Subcutaneous abdominal adipose tissue (tissue), 5 donors: Measurements from ENCODE around the gene CHCHD10.

Experiments used
- H3K27ac ChIP-seq: one replicate; pipeline ENCODE4 v1.7.0; 2013; ENCODE audit warnings: low read depth, mild to moderate bottlenecking, inconsistent platforms, low read length, moderate library complexity
- H3K27me3 ChIP-seq, 5 donors: one replicate each; pipeline ENCODE4 v1.7.0; 2013; ENCODE audit warnings: low read length in 5 of 5, inconsistent platforms in 1 of 5; ENCODE audit not compliant: control insufficient read depth in 5 of 5, insufficient read depth in 4 of 5
- H3K36me3 ChIP-seq, 5 donors: one replicate each; pipeline ENCODE4 v1.7.0; 2013; ENCODE audit warnings: low read length in 5 of 5; ENCODE audit not compliant: control insufficient read depth in 5 of 5, insufficient read depth in 5 of 5
- H3K4me1 ChIP-seq, 5 donors: one replicate each; pipeline ENCODE4 v1.7.0; 2013; ENCODE audit warnings: low read length in 5 of 5, mild to moderate bottlenecking in 3 of 5, moderate library complexity in 1 of 5; ENCODE audit not compliant: control insufficient read depth in 5 of 5, insufficient read depth in 5 of 5
- H3K4me3 ChIP-seq, 5 donors: one replicate each; pipeline ENCODE4 v1.7.0; 2013; ENCODE audit warnings: low read length in 5 of 5, low read depth in 1 of 5
- H3K9ac ChIP-seq, 5 donors: one replicate each; pipeline ENCODE4 v1.7.0; 2013; ENCODE audit warnings: low read length in 5 of 5, mild to moderate bottlenecking in 4 of 5, moderate library complexity in 3 of 5
- H3K9me3 ChIP-seq, 5 donors: one replicate each; pipeline ENCODE4 v1.7.0; 2013; ENCODE audit warnings: low read length in 5 of 5; ENCODE audit not compliant: control insufficient read depth in 5 of 5
- donor health status: healthy.
- donor health status: healthy.
- donor health status: healthy.
- donor health status: healthy.
- donor health status: healthy.

The CHCHD10 gene

GRCh38 chr22:23762842-23763578 is 4.8 kb downstream of the CHCHD10 start, which contains the start of gene C22orf15:
C22orf15 (plus strand) TSS chr22:23762990; CDS start chr22:23763307, 317 bp downstream.
- Histone ChIP-seq H3K27me3 (no peaks in the 10 kb centered on the region), H3K4me3 (peak within 1 kb of the TSS in 2 of 5 donors; percentile 19 to 37), H3K4me1 (peaks cover 3 to 55% (median 47%) of the 10 kb centered on the region in 5 donors), H3K36me3 (peaks cover 0 to 8% (median 8%) of the 10 kb centered on the region in 5 donors), H3K9me3 (no peaks in the 10 kb centered on the region), H3K27ac (no peak within 1 kb of the TSS), H3K9ac (peak within 1 kb of the TSS in 1 of 5 donors; percentile 11)

GRCh38 chr22:23760056-23760455 is 7.7 kb downstream of the CHCHD10 start:
- peaks cover 3 to 27% (median 24%) of the 10 kb centered on the region in 5 donors for H3K4me1 ChIP-seq
- H3K4me3 ChIP-seq, result no peak overlapping the region
- peaks cover 0 to 5% (median 3%) of the 10 kb centered on the region in 5 donors for H3K36me3 ChIP-seq
- no peaks in the 10 kb centered on the region for H3K27me3 ChIP-seq
- H3K27ac ChIP-seq, result no peak overlapping the region
- H3K9ac ChIP-seq, result no peak overlapping the region
- no peaks in the 10 kb centered on the region for H3K9me3 ChIP-seq

GRCh38 chr22:23759566-23759965 is 8.2 kb downstream of the CHCHD10 start:
- Histone ChIP-seq H3K27me3 (no peaks in the 10 kb centered on the region), H3K4me1 (peaks cover 3 to 22% (median 19%) of the 10 kb centered on the region in 5 donors), H3K36me3 (no peaks in the 10 kb centered on the region), H3K9me3 (no peaks in the 10 kb centered on the region), H3K4me3 (no peak overlapping the region), H3K27ac (no peak overlapping the region), H3K9ac (no peak overlapping the region)

- H3K9me3 ChIP-seq, result no peaks in the 10 kb centered on the region
- H3K4me1 ChIP-seq, result peaks cover 0 to 5% (median 0%) of the 10 kb centered on the region in 5 donors
- no peak overlapping the region for H3K9ac ChIP-seq
- H3K36me3 ChIP-seq, result no peaks in the 10 kb centered on the region
- H3K27ac ChIP-seq, result no peak overlapping the region
- H3K27me3 ChIP-seq, result no peaks in the 10 kb centered on the region
- no peak overlapping the region for H3K4me3 ChIP-seq
Measured at GRCh38 chr22:23756891-23757290, 10.9 kb downstream of the CHCHD10 start.

GRCh38 chr22:23755711-23756110 is 12.1 kb downstream of the CHCHD10 start:
- H3K4me3 ChIP-seq, result no peak overlapping the region
- H3K27me3 ChIP-seq, result no peaks in the 10 kb centered on the region
- no peaks in the 10 kb centered on the region for H3K9me3 ChIP-seq
- H3K9ac ChIP-seq, result no peak overlapping the region
- no peaks in the 10 kb centered on the region for H3K36me3 ChIP-seq
- no peak overlapping the region for H3K27ac ChIP-seq
- peaks cover 0 to 13% (median 8%) of the 10 kb centered on the region in 5 donors for H3K4me1 ChIP-seq

GRCh38 chr22:23754980-23755636 is 12.7 kb downstream of the CHCHD10 start:
- Histone ChIP-seq H3K36me3 (no peaks in the 10 kb centered on the region), H3K9me3 (no peaks in the 10 kb centered on the region), H3K4me1 (peaks cover 0 to 19% (median 13%) of the 10 kb centered on the region in 5 donors), H3K4me3 (no peak overlapping the region), H3K9ac (no peak overlapping the region), H3K27me3 (no peaks in the 10 kb centered on the region), H3K27ac (no peak overlapping the region)

- Histone ChIP-seq H3K27ac (no peak within 1 kb of the TSS), H3K4me1 (peaks cover 0 to 26% (median 18%) of the 10 kb centered on the region in 5 donors), H3K9ac (no peak within 1 kb of the TSS), H3K4me3 (no peak within 1 kb of the TSS), H3K36me3 (no peaks in the 10 kb centered on the region), H3K9me3 (no peaks in the 10 kb centered on the region), H3K27me3 (no peaks in the 10 kb centered on the region)
Measured at GRCh38 chr22:23754220-23754919, 13.4 kb downstream of the CHCHD10 start, which contains the start of gene VPREB3. VPREB3 (minus strand) TSS chr22:23754425; CDS start chr22:23754363, 62 bp downstream.

- no peaks in the 10 kb centered on the region for H3K9me3 ChIP-seq
- H3K4me3 ChIP-seq, result no peak overlapping the region
- no peak overlapping the region for H3K9ac ChIP-seq
- no peaks in the 10 kb centered on the region for H3K36me3 ChIP-seq
- no peaks in the 10 kb centered on the region for H3K27me3 ChIP-seq
- H3K27ac ChIP-seq, result no peak overlapping the region
- H3K4me1 ChIP-seq, result peaks cover 0 to 26% (median 18%) of the 10 kb centered on the region in 5 donors
Measured at GRCh38 chr22:23753385-23753784, 14.4 kb downstream of the CHCHD10 start.

- no peaks in the 10 kb centered on the region for H3K27me3 ChIP-seq
- H3K36me3 ChIP-seq, result no peaks in the 10 kb centered on the region
- peaks cover 0 to 26% (median 18%) of the 10 kb centered on the region in 5 donors for H3K4me1 ChIP-seq
- H3K9me3 ChIP-seq, result no peaks in the 10 kb centered on the region
- no peak overlapping the region for H3K9ac ChIP-seq
- H3K27ac ChIP-seq, result no peak overlapping the region
- H3K4me3 ChIP-seq, result no peak overlapping the region
Measured at GRCh38 chr22:23752750-23753149, 15.0 kb downstream of the CHCHD10 start.
